ENCODE measurements around the gene TMEM135. TPM values are rescaled to one million over a fixed set of nuclear protein-coding genes. Genes with fewer than 3 reads are reported as not detected.

Gene TMEM135
- total RNA-seq, 1 experiment from 2014 or later = 6.0 TPM

- Histone ChIP-seq H3K4me3 (no peak overlapping the region), H3K36me3 (no peaks in the 10 kb centered on the region), H3K4me1 (replicated peaks) (0 out of 2 replicates have a peak, but pooled peaks cover 4% of the 10 kb centered on the region), H3K27ac (no peak overlapping the region), H3K27me3 (replicated peaks) (no peaks in the 10 kb centered on the region), H3K9me3 (replicated peaks) (no peaks in the 10 kb centered on the region)
- no peak for DNase-seq (ENCODE audit: low read depth in 1 of 2, low spot score in 2 of 2)
Measured at GRCh38 chr11:87224486-87224885, 186.8 kb downstream of the TMEM135 start.

GRCh38 chr11:87228820-87229219 is 191.1 kb downstream of the TMEM135 start:
- Histone ChIP-seq H3K4me1 (replicated peaks) (0 out of 2 replicates have a peak, but pooled peaks cover 4% of the 10 kb centered on the region), H3K4me3 (no peak overlapping the region), H3K27me3 (replicated peaks) (no peaks in the 10 kb centered on the region), H3K9me3 (replicated peaks) (no peaks in the 10 kb centered on the region), H3K27ac (no peak overlapping the region), H3K36me3 (no peaks in the 10 kb centered on the region)
- DNase-seq (ENCODE audit: low read depth in 1 of 2, low spot score in 2 of 2) = no peak

- Histone ChIP-seq H3K27me3 (replicated peaks) (no peaks in the 10 kb centered on the region), H3K9me3 (replicated peaks) (no peaks in the 10 kb centered on the region), H3K36me3 (no peaks in the 10 kb centered on the region), H3K27ac (no peak overlapping the region), H3K4me3 (no peak overlapping the region), H3K4me1 (replicated peaks) (no peaks in the 10 kb centered on the region)
- DNase-seq (ENCODE audit: low read depth in 1 of 2, low spot score in 2 of 2) = no peak
Measured at GRCh38 chr11:87230995-87231394, 193.3 kb downstream of the TMEM135 start.

GRCh38 chr11:87232320-87232719 is 194.6 kb downstream of the TMEM135 start:
- no peaks in the 10 kb centered on the region for H3K9me3 ChIP-seq (replicated peaks)
- no peaks in the 10 kb centered on the region for H3K27me3 ChIP-seq (replicated peaks)
- H3K36me3 ChIP-seq = no peaks in the 10 kb centered on the region
- no peak for DNase-seq (ENCODE audit: low read depth in 1 of 2, low spot score in 2 of 2)
- H3K4me1 ChIP-seq (replicated peaks) = no peaks in the 10 kb centered on the region
- no peak overlapping the region for H3K4me3 ChIP-seq
- H3K27ac ChIP-seq = no peak overlapping the region

GRCh38 chr11:87235366-87235765 is 197.6 kb downstream of the TMEM135 start:
- DNase-seq (ENCODE audit: low read depth in 1 of 2, low spot score in 2 of 2) = no peak
- Histone ChIP-seq H3K27me3 (replicated peaks) (no peaks in the 10 kb centered on the region), H3K9me3 (replicated peaks) (no peaks in the 10 kb centered on the region), H3K4me1 (replicated peaks) (no peaks in the 10 kb centered on the region), H3K27ac (no peak overlapping the region), H3K36me3 (no peaks in the 10 kb centered on the region), H3K4me3 (no peak overlapping the region)

- Histone ChIP-seq H3K27me3 (replicated peaks) (no peaks in the 10 kb centered on the region), H3K27ac (no peak overlapping the region), H3K4me1 (replicated peaks) (no peaks in the 10 kb centered on the region), H3K9me3 (replicated peaks) (no peaks in the 10 kb centered on the region), H3K36me3 (no peaks in the 10 kb centered on the region), H3K4me3 (no peak overlapping the region)
- no peak for DNase-seq (ENCODE audit: low read depth in 1 of 2, low spot score in 2 of 2)
Measured at GRCh38 chr11:87236368-87236767, 198.6 kb downstream of the TMEM135 start.

- Histone ChIP-seq H3K4me3 (no peak overlapping the region), H3K27ac (no peak overlapping the region), H3K4me1 (replicated peaks) (no peaks in the 10 kb centered on the region), H3K27me3 (replicated peaks) (no peaks in the 10 kb centered on the region), H3K36me3 (no peaks in the 10 kb centered on the region), H3K9me3 (replicated peaks) (no peaks in the 10 kb centered on the region)
- no peak for DNase-seq (ENCODE audit: low read depth in 1 of 2, low spot score in 2 of 2)
Measured at GRCh38 chr11:87239001-87239400, 201.3 kb downstream of the TMEM135 start.

- Histone ChIP-seq H3K36me3 (no peaks in the 10 kb centered on the region), H3K9me3 (replicated peaks) (no peaks in the 10 kb centered on the region), H3K4me1 (replicated peaks) (no peaks in the 10 kb centered on the region), H3K27ac (no peak overlapping the region), H3K27me3 (replicated peaks) (no peaks in the 10 kb centered on the region), H3K4me3 (no peak overlapping the region)
- no peak for DNase-seq (ENCODE audit: low read depth in 1 of 2, low spot score in 2 of 2)
Measured at GRCh38 chr11:87239531-87239930, 201.8 kb downstream of the TMEM135 start.

- no peak overlapping the region for H3K27ac ChIP-seq
- H3K36me3 ChIP-seq = no peaks in the 10 kb centered on the region
- no peak overlapping the region for H3K4me3 ChIP-seq
- DNase-seq (ENCODE audit: low read depth in 1 of 2, low spot score in 2 of 2) = no peak
- H3K27me3 ChIP-seq (replicated peaks) = no peaks in the 10 kb centered on the region
- no peaks in the 10 kb centered on the region for H3K9me3 ChIP-seq (replicated peaks)
- H3K4me1 ChIP-seq (replicated peaks) = no peaks in the 10 kb centered on the region
Measured at GRCh38 chr11:87251560-87251959, 213.8 kb downstream of the TMEM135 start.

GRCh38 chr11:87252869-87253268 is 215.1 kb downstream of the TMEM135 start:
- Histone ChIP-seq H3K36me3 (no peaks in the 10 kb centered on the region), H3K9me3 (replicated peaks) (no peaks in the 10 kb centered on the region), H3K27ac (no peak overlapping the region), H3K4me3 (no peak overlapping the region), H3K4me1 (replicated peaks) (no peaks in the 10 kb centered on the region), H3K27me3 (replicated peaks) (no peaks in the 10 kb centered on the region)
- DNase-seq (ENCODE audit: low read depth in 1 of 2, low spot score in 2 of 2) = no peak

GRCh38 chr11:87254562-87254961 is 216.8 kb downstream of the TMEM135 start:
- Histone ChIP-seq H3K4me3 (no peak overlapping the region), H3K9me3 (replicated peaks) (no peaks in the 10 kb centered on the region), H3K4me1 (replicated peaks) (no peaks in the 10 kb centered on the region), H3K36me3 (no peaks in the 10 kb centered on the region), H3K27me3 (replicated peaks) (no peaks in the 10 kb centered on the region), H3K27ac (no peak overlapping the region)
- DNase-seq (ENCODE audit: low read depth in 1 of 2, low spot score in 2 of 2) = no peak

GRCh38 chr11:87255589-87255988 is 217.9 kb downstream of the TMEM135 start:
- H3K4me3 ChIP-seq = no peak overlapping the region
- no peak overlapping the region for H3K27ac ChIP-seq
- no peaks in the 10 kb centered on the region for H3K27me3 ChIP-seq (replicated peaks)
- H3K9me3 ChIP-seq (replicated peaks) = no peaks in the 10 kb centered on the region
- no peaks in the 10 kb centered on the region for H3K36me3 ChIP-seq
- no peaks in the 10 kb centered on the region for H3K4me1 ChIP-seq (replicated peaks)
- DNase-seq (ENCODE audit: low read depth in 1 of 2, low spot score in 2 of 2) = no peak

GRCh38 chr11:87256694-87257340 is 219.1 kb downstream of the TMEM135 start:
- Histone ChIP-seq H3K36me3 (no peaks in the 10 kb centered on the region), H3K4me1 (replicated peaks) (peaks cover 6% of the 10 kb centered on the region; the same call in 1 of the 2 replicates), H3K4me3 (no peak overlapping the region), H3K9me3 (replicated peaks) (no peaks in the 10 kb centered on the region), H3K27ac (no peak overlapping the region), H3K27me3 (replicated peaks) (no peaks in the 10 kb centered on the region)
- DNase-seq (ENCODE audit: low read depth in 1 of 2, low spot score in 2 of 2) = no peak

- Histone ChIP-seq H3K4me1 (replicated peaks) (peaks cover 6% of the 10 kb centered on the region; the same call in 1 of the 2 replicates), H3K4me3 (no peak overlapping the region), H3K27ac (no peak overlapping the region), H3K9me3 (replicated peaks) (no peaks in the 10 kb centered on the region), H3K36me3 (no peaks in the 10 kb centered on the region), H3K27me3 (replicated peaks) (no peaks in the 10 kb centered on the region)
- no peak for DNase-seq (ENCODE audit: low read depth in 1 of 2, low spot score in 2 of 2)
Measured at GRCh38 chr11:87258171-87258833, 220.6 kb downstream of the TMEM135 start.

Measured in SJSA1 (cell line).